Left cardiac atrium (tissue), 4 donors: ENCODE measurements around the gene NPIPA3. TPM values are rescaled to one million over a fixed set of nuclear protein-coding genes. Genes with fewer than 3 reads are reported as not detected.
"Not testable (repeated sequence)": the region's sequence is repeated elsewhere in the genome, so short reads cannot be mapped to it uniquely, and the experiment has no call there.

Source experiments
- ATAC-seq, 2 donors: fragments of 200-7000 bp; cut with Tn5 transposase; one replicate each; pipeline ENCODE4 v1.9.1; 2020; ENCODE audit warnings: mild to moderate bottlenecking in 2 of 2, moderate library complexity in 2 of 2
- DNase-seq: peaks from one replicate; pipeline ENCODE4 v3.0.0-alpha.2; 2020
- intact Hi-C, 2 donors: fragments of 100-400 bp; cut with DNase I; formaldehyde crosslinking; loops; one replicate each; pipeline versions ENCODE4 v1.14.1 to v1.15.1; 2022 to 2023
- long read RNA-seq: library from polyadenylated mRNA; unstranded; transcript quantifications from one replicate; pipeline ENCODE4 v2.0.0, GENCODE V29; 2021
- total RNA-seq, 2 donors: library from RNA; stranded (reverse); fragmentation: NEBNext Ultra II Directional; extraction: Animal tissue kit (Norgen Biotek cat#: 25700); gene quantifications; one replicate each; pipeline ENCODE4 v1.2.1, GENCODE V29; 2021
- donor health status: DM: no; HTN: yes; CAD: no.
- donor health status: DM: no; HTN: yes; CAD: no; lungs with severe emphysema.
- donor health status: DM: yes; HTN: yes; CAD: no.
- donor health status: Dilated cardiomyopathy.

Gene NPIPA3
- total RNA-seq: 1 to 10 TPM in 1 of 2 donors, under 1 TPM in 1; 0.77 to 3.2 TPM
- long read RNA-seq: 0 reads

DNA sequence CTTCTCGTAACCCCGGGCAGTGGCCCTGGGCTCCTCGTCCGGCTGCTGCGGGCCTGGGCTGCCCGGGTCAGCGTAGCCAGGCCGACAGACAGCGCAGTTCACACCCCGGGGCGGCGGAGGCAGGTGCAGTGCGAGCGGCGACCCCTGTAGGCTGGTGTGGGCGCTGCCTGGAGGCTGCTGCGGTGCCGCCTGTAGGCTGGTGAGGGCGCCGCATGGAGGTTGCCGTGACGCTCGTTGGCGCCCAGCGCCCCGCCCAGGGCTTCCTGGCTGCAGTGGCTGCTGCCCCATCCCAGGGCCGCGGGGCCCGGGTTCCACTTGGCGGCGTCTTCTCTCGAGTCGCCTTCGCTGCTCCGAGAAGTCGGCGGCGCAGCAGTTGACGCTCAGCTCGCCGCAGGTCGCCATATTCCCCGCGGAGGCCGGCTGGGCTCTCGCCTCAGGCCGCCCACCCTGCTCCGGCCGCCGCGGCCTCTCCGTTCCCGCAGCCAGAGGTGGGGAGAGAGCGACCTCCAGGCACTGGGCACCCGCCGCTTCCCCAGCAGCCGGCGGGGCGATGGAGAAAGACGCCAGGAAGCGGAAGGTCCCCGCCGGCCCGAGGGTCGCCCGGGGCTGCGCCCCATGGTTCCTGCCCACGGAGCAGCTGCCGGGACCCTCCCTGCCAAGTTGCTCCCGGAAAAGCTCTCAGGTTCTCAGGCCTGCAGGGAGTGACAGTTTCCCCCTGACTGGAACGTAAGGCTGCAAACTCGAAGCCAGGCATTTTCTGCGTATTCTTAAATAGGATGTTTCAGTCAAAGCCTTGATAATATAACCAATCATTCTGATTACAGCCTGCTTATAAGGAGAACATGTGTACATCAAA, at the start of gene NPIPA3:
Gene NPIPA3, plus strand, starts transcription at position 256 of the 856 bp plus-strand sequence. CDS start 5,533 bp downstream, outside the sequence.
- intact Hi-C loops, DNase-seq: not testable (repeated sequence)
- ATAC-seq: peak; percentile 99 to 100

DNA sequence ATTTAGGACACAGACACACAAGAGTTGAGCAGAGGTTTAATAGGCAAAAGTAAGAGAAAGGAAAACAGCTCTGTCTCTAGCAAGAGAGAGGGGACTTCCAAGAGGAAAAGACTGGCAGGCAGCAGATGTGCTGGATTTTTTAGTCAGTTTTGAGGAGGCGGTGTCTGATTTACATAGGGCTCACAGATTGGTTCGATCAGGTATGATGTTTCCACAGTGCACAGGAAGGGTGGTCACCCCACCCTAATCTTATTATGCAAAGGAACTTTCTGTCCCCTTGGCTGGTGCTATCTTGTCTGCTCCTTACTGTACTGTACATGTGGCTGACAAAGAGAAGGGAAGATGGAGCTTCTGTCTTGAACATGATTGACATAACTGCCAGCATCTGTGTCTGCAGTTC, 45.1 kb upstream of the NPIPA3 start:
- no peak for ATAC-seq

DNA sequence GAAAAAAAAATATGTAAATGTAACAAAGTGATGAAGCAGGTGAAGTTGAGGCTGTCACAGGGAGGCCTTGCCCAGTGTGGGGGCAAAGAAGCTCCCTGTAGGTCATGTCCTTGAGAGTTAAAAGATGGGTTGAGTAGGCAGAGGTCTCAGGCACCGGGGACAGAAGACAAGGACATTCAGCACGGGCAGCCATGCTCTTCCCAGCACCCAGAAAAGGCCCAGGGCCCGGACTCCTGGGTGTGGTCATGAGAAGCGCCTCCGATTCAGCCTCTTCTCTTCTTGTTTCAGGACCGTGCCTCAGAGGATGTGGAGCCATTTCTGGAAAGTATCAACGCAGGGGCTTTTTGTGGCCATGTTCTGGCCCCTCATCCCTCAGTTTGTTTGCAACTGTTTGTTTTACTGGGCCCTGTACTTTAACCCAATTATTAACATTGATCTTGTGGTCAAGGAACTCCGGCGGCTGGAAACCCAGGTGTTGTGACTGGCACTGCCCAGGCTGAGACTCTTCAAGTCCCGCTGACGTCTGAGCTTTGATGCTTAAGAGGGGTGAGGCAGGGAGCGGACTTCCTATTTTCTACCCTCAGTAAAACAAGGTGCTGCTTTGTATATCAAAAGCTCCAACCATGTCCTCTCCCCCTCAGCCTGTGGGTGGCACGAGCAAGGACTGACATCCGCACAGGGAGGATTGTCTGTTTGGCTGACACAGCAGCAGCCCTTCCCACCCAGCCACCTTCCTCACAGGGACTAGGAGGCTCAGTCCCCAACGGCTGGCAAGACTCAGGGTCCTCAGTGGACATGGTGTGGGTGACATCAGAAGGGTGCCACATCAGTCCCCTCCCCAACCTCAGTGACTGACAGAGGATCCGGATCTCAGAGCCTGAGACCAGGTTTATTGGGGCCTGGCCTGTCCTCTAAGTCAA, 35.6 kb upstream of the NPIPA3 start:
- intact Hi-C loops: no loop called here
- DNase-seq: no peak

More for the DNA sequence above, 45.1 kb upstream of the NPIPA3 start:
- no peak for DNase-seq
- intact Hi-C loops: no loop called here

DNA sequence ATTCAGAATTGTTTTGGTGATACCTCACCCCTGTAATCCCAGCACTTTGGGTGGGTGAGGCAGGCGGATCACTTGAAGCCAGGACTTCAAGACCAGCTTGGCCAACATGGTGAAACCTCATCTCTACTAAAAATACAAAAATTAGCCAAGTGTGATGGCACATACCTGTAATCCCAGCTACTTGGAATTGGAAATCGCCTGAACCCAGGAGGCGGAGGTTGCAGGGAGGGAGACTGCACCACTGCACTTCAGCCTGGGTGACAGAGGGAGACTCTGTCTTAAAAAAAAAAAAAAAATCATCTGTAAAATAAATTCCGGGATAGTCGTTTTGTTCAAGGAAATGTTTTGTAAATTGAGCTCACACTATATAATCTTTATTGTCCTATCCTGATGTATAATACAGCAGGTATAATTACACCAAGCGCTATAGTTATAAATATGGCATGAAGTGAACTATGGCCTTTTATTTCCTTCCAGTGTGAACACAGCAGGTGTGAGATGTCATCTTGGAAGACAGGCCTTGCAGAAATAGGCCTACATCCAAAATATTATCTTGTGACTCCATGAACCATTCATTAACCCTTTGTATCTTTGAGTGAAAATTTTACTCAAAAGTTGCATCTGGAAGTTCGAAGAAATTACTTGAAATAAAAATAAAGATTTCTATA, 34.5 kb upstream of the NPIPA3 start:
- DNase-seq (no peak), ATAC-seq (no peak)
- intact Hi-C loops: no loop called here

More for the DNA sequence above, 35.6 kb upstream of the NPIPA3 start:
- no peak for ATAC-seq

DNA sequence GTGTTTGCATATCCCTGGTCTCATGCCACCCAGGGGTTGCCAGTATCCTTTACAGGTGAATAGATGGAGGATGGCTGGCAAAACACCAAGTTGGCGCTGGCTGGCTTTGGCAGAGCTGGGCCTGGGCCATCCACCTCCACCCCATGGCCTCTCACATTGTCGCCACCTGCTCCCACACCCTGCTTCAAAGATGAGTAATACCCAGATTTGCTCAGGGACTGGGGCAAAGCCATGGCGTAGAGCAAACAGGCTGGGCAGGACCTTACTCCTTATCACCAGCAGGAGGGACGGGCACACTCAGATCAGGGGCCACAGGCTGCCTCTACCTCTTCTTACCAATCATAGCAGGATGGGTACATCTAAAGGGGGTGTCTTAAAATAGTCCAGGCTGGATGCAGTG, 33.4 kb upstream of the NPIPA3 start:
- intact Hi-C loops: no loop called here
- peak in 1 of 2 donors; percentile 49 for ATAC-seq

DNA sequence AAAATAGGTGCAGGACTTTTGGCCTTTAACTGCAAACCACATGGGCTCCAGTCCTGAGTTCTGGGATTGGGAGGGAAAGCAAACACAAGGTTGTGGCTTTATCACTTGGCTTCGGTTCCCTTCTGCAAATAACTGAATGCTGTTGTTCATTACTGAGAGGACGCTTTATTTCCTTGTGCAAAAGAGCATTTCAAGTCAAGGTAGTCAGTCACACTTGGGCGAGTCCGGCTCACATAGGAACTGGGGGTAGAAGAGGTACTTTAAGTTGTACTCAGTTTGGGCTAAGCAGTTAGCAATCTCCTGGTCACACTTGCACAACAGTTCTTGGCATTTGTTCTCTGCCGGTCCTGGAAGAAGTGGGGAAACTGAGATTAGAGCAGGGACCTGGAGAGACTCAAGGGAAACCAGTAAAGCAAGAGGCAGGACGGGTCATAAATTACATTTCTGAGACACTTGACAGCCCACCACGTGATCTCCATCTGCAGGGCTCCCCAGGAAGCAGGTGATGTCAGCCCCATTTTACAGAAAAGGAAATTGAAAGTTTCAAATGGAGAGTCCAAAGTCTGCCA, 30.7 kb upstream of the NPIPA3 start:
- DNase-seq (no peak), ATAC-seq (no peak)
- intact Hi-C loops: no loop called here

More for the DNA sequence above, 33.4 kb upstream of the NPIPA3 start:
- DNase-seq: no peak

DNA sequence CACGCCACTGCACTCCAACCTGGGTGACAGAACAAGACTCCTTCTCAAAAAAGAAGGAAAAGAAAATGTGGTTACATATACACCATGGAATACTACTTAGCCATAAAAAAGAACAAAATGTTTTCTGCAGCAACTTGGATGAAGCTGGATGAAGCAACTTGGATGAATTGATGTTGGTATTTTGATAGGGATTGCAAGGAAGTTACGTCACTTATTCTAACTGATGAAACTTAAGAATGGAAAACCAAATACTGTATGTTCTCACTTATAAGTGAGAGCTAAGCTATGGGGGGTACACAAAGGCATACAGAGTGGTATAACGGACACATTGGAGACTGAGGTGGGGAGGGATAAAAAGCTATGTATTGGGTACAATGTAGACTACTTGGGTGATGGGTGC, 26.6 kb upstream of the NPIPA3 start:
- no peak for DNase-seq
- intact Hi-C loops: no loop called here
- no peak for ATAC-seq

DNA sequence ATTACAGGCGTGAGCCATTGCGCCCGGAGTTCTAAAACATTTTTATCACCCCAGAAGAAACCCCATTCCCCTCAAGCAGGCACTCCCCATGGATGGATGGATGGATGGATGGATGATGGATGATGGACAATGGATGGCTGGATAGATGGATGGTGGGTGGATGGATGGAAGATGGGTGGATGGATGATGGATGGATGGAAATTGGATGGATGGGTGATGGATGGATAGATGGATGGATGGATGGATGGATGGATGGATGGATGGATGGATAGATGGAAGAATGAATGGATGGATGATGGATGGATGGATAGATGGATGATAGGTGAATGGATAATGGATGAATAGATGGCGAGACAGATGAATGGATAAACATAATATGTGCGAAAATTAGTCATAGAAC, 25.6 kb upstream of the NPIPA3 start:
- intact Hi-C loops: no loop called here
- no peak for ATAC-seq
- DNase-seq: no peak

DNA sequence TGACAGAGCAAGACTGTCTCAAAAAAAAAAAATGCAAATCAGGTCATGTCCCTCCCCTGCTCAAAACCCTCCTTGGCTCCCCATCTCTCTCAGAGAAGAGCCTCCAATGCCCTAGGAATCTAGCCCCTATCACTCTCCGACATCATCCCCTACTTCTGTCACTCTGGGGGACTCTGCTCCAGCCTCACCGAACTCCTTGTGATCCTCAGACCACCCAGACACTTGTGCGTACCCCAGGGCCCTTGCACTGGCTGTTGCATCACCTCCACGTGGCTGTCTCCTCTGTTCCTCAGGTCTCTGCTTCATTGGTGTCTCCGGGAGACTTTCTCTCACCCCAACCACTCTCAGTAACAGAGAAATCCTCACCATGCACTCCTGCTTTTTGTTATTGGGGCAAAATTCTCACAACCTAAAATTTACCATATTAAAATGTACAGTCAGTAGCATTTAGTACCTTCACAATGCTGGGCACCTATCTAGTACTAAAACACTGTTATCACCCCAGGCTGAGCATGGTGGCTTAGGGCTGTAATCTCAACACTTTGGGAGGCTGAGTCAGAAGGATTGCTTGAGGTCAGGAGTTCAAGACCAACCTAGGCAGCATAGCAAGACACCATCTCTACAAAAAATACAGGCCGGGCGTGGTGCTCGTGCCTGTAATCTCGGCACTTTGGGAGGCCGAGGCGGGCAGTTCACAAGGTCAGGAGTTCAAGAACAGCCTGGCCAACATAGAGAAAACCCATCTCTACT, 24.3 kb upstream of the NPIPA3 start:
- intact Hi-C loops: no loop called here
- ATAC-seq (no peak), DNase-seq (no peak)

DNA sequence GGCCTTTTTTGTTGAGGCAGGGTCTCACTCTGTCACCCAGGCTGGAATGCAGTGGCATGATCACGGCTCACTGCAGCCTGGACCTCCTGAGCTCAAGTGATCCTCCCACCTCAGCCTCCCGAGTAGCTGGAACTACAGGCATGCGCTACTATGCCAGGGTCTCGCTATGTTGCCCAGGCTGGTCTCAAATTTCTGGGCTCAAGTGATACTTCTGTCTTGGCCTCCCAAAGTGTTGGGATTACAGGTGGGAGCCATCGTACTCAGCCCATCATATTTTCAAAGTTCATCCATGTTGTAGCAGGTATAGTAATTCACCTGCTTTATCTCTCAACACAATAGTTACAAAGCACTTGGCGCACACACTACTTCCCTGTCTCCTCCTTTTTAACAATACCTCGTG, 22.8 kb upstream of the NPIPA3 start:
- intact Hi-C loops, ATAC-seq, DNase-seq: not testable (repeated sequence)

DNA sequence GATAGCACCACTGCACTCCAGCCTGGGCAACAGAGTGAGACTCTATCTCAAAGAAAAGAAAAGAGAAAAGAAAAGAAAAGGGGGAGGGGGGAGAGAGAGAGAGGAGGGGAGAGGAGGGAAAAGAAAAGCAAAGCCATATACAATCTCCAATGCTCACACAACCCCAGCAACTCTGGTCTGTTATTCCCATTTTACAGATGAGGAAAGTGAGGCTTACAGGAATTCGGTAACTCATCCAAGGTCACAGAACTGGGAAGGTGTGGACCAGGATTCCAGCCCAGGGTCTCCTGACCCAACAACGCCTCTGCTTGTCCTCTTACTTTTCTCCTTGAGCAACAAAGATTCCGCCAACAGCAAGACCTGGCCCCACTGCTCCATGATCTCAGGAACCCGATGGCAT, 22.1 kb upstream of the NPIPA3 start:
- DNase-seq (no peak), ATAC-seq (no peak)
- intact Hi-C loops: no loop called here

DNA sequence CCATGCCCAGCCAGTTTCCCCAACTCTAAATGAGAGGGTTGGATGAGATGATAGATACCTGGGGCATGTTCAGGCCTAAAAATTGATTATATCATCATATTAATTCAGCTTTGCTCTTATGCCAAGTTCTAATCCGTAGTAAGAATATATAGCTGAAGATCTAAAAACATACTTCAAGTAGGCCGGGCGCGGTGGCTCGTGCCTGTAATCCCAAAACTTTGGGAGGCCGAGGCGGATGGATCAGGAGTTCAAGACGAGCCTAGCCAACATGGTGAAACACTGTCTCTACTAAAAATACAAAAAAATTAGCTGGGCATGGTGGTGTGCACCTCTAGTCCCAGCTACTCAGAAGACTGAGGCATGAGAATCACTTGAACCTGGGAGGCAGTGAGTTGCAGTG, 21.1 kb upstream of the NPIPA3 start:
- ATAC-seq (no peak), DNase-seq (no peak)
- intact Hi-C loops: no loop called here

DNA sequence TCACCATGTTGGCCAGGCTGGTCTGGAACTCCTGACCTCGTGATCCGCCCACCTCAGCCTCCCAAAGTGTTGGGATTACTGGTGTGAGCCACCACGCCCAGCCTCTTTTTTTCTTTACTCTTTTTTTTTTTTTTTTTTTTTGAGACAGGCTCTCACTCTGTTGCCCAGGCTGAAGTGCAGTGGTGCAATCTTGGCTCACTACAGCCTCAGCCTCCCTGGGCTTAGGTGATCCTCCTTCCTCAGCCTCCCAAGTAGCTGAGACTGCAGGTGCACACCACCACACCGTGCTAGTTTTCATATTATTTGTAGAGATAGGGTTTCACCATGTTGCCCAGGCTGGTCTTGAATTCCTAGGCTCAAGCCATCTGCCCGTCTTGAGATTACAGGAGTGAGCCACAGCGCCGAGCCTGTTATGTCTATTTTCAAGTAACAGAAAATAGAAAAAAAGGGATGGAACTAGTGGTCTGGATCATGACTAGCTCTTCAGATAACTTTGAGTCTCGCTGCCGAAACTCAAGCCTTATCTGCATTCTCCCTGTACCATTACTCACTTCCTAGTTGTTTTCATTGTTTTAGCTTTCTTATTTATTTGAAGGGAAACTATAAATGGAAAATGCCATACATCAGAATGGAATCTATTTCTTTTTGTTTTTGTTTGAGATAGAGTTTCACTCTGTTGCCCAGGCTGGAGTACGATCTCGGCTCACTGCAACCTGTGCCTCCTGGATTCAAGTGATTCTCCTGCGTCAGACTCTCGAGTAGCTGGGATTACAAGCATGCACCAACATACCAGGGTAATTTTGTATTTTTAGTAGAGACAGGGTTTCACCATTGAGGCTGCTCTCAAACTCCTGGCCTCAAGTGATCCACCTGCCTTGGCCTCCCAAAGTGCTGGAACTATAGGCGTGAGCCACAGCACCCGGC, 17.1 kb upstream of the NPIPA3 start:
- DNase-seq, ATAC-seq, intact Hi-C loops: not testable (repeated sequence)

DNA sequence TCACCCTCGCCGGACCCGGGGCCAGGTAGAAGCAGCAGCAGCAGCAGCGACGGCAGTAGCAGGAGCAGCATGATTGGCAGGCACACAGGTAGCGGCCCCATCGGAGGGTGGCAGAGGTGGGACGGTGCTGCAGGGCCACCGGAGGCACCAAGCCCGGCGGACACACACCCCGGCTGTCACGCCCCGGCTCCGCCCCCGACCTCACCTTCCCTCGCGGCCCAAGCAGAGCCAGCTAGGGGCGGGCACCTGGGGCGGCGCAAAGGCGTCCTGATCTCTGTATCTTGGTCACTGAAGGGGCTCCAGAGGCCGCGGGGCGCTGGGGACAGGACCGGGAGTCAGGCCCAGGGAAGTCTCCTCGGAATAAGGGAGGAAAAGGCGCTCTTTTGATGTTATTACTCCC, 9.1 kb upstream of the NPIPA3 start, which contains the start of gene PLA2G10:
Gene PLA2G10, minus strand, starts transcription at position 180 of the 400 bp plus-strand sequence. Its CDS starts 79 bp downstream, at position 101.
- DNase-seq, ATAC-seq, intact Hi-C loops: not testable (repeated sequence)

DNA sequence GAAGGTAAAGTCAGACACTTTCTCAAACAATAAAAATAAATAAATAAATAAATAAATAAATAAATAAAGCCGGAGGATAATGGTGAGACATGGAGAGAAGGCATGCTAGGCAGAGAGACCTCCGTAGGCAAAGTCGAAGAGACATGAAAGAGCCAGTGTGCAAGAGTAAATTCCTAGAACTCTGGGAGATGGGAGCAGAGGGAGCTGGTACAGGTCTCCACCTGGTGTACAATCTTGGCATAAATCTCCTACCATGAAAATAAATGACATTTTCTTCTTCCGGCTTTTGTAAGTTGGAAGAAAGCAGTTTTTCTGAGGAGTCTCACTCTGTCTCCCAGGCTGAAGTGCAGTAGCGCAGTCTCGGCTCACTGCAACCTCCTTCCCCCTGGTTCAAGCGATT, 1.4 kb upstream of the NPIPA3 start:
- ATAC-seq, intact Hi-C loops, DNase-seq: not testable (repeated sequence)

DNA sequence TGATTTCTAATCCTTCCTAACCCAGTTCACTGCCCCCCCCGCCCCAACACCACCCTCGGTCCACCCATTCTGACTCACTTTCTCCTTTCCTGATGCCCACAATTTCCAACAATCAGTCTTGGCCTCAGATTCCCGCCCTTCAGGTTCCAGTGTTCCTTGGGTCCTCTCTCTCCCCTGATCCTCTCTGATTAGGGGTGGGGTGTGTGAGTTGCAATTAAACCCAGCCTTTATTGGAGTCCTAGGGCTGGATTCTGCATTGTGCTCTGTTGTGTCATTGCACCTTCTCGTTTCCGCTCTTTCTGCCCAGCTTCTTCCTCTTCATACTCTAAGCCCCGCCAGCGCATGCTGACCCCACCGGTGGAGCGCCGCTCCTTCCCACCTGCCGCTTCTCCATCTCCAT, 539 bp upstream of the NPIPA3 start:
- intact Hi-C loops, ATAC-seq, DNase-seq: not testable (repeated sequence)

DNA sequence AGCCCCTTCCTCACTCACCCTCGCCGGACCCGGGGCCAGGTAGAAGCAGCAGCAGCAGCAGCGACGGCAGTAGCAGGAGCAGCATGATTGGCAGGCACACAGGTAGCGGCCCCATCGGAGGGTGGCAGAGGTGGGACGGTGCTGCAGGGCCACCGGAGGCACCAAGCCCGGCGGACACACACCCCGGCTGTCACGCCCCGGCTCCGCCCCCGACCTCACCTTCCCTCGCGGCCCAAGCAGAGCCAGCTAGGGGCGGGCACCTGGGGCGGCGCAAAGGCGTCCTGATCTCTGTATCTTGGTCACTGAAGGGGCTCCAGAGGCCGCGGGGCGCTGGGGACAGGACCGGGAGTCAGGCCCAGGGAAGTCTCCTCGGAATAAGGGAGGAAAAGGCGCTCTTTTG, 30.0 kb downstream of the NPIPA3 start:
- ATAC-seq, DNase-seq, intact Hi-C loops: not testable (repeated sequence)
